Lower leg skin (tissue), 3 donors: ENCODE data around the gene CXCL14.

Source experiments
- CTCF ChIP-seq, 3 donors: fragments of 450-650 bp; IDR thresholded peaks; one replicate each; pipeline ENCODE4 v1.5.1; 2016; ENCODE audit warnings: antibody characterized with exemption in 3 of 3, mild to moderate bottlenecking in 3 of 3, moderate library complexity in 2 of 3
- POLR2A ChIP-seq, 2 donors: fragments of 450-650 bp; IDR thresholded peaks; one replicate each; pipeline ENCODE4 v1.6.1; 2016 to 2017; ENCODE audit warnings: antibody characterized with exemption in 2 of 2, mild to moderate bottlenecking in 1 of 2, moderate library complexity in 1 of 2

- TF ChIP-seq POLR2A (IDR thresholded peaks at IDR 0.05) (no peak), CTCF (IDR thresholded peaks at IDR 0.05) (no peak)
These were observed 20.1 kb upstream of the CXCL14 start for GRCh38 chr5:135598691-135599395.
